GM20431 (cell line): Measurements from ENCODE around the gene NPLOC4.
"Not testable (repeated sequence)": the region's sequence is repeated elsewhere in the genome, so short reads cannot be mapped to it uniquely, and the experiment has no call there.

ENCODE experiments used
- in situ Hi-C: fragments of 300-500 bp; cut with MseI, MboI; formaldehyde crosslinking; loops from one replicate; pipeline ENCODE4 v1.15.0; 2020; ENCODE audit warnings: low sequenced_read_pairs; ENCODE audit not compliant: unreplicated experiment

The NPLOC4 gene

GRCh38 chr17:81599719-81600486, 37.0 kb downstream of the NPLOC4 start:
- in situ Hi-C loops = no loop called here

GRCh38 chr17:81593105-81593871, 43.6 kb downstream of the NPLOC4 start:
- in situ Hi-C loops = no loop called here

- in situ Hi-C loops = no loop called here
These were observed 44.9 kb downstream of the NPLOC4 start for GRCh38 chr17:81591971-81592370.

GRCh38 chr17:81590121-81590520, 46.8 kb downstream of the NPLOC4 start:
- in situ Hi-C loops = no loop called here

- in situ Hi-C loops = no loop called here
These were observed 47.3 kb downstream of the NPLOC4 start for GRCh38 chr17:81589612-81590011.

GRCh38 chr17:81586096-81586495, 50.8 kb downstream of the NPLOC4 start:
- in situ Hi-C loops = no loop called here

GRCh38 chr17:81584771-81585170, 52.1 kb downstream of the NPLOC4 start:
- in situ Hi-C loops = not testable (repeated sequence)

GRCh38 chr17:81583589-81584342, 53.1 kb downstream of the NPLOC4 start:
- in situ Hi-C loops = no loop called here

- in situ Hi-C loops = no loop called here
These were observed 54.2 kb downstream of the NPLOC4 start for GRCh38 chr17:81582749-81583148.

- in situ Hi-C loops = no loop called here
These were observed 54.6 kb downstream of the NPLOC4 start for GRCh38 chr17:81582341-81582740.

GRCh38 chr17:81581758-81582157, 55.2 kb downstream of the NPLOC4 start:
- in situ Hi-C loops = no loop called here

- in situ Hi-C loops = no loop called here
These were observed 56.4 kb downstream of the NPLOC4 start for GRCh38 chr17:81580481-81580880.

GRCh38 chr17:81579821-81580321, 57.0 kb downstream of the NPLOC4 start:
- in situ Hi-C loops = no loop called here

GRCh38 chr17:81579298-81579697, 57.6 kb downstream of the NPLOC4 start:
- in situ Hi-C loops = no loop called here

GRCh38 chr17:81578561-81579225, 58.2 kb downstream of the NPLOC4 start:
- in situ Hi-C loops = no loop called here

- in situ Hi-C loops = no loop called here
These were observed 58.9 kb downstream of the NPLOC4 start for GRCh38 chr17:81578038-81578441.

GRCh38 chr17:81577278-81578000, 59.5 kb downstream of the NPLOC4 start:
- in situ Hi-C loops = no loop called here

- in situ Hi-C loops = no loop called here
These were observed 60.2 kb downstream of the NPLOC4 start for GRCh38 chr17:81576621-81577277.

- in situ Hi-C loops = no loop called here
These were observed 61.1 kb downstream of the NPLOC4 start for GRCh38 chr17:81575836-81576235.
